ENCODE data around the gene ERAP2. TPM values are rescaled to one million over a fixed set of nuclear protein-coding genes. Genes with fewer than 3 reads are reported as not detected.

ERAP2 gene
- total RNA-seq, 2 experiments from 2014 or later, result 93.0 to 96.0 TPM

- H3K27me3 Mint-ChIP-seq (ENCODE audit: low read depth), result no peaks in the 10 kb centered on the region
- no peak for DNase-seq
- ChIA-PET POLR2A (interaction anchor here (1.3 kb wide), 1 partner anchor 12 kb away, joined by 4 read pairs; no protein-coding TSS in a partner anchor), CTCF (interaction anchor here (0.9 to 1.9 kb wide), 3 partner anchors 13 to 198 kb away, joined by 5 to 8 read pairs (median 5); partner anchors contain the start of gene LIX1)
- peaks cover 65% of the 10 kb centered on the region for H3K36me3 Mint-ChIP-seq (ENCODE audit: low read depth)
- no peak for ATAC-seq
- peaks cover 57% of the 10 kb centered on the region for H3K4me1 Mint-ChIP-seq (ENCODE audit: low read depth)
- H3K27ac Mint-ChIP-seq, result no peak overlapping the region
- H3K4me3 Mint-ChIP-seq, result no peak overlapping the region
- H3K9me3 Mint-ChIP-seq (ENCODE audit: insufficient read depth), result no peaks in the 10 kb centered on the region
These were observed 69.0 kb downstream of the ERAP2 start for GRCh38 chr5:96945144-96945897.

- Mint-ChIP-seq H3K27ac (no peak overlapping the region), H3K27me3 (ENCODE audit: low read depth) (no peaks in the 10 kb centered on the region), H3K4me3 (no peak overlapping the region), H3K36me3 (ENCODE audit: low read depth) (peaks cover 61% of the 10 kb centered on the region), H3K9me3 (ENCODE audit: insufficient read depth) (no peaks in the 10 kb centered on the region), H3K4me1 (ENCODE audit: low read depth) (peaks cover 53% of the 10 kb centered on the region)
- CTCF ChIA-PET, result interaction anchor here (1.2 to 1.9 kb wide), 2 partner anchors 12 to 196 kb away, joined by 5 to 8 read pairs; partner anchors contain the start of gene LIX1
- DNase-seq (no peak), ATAC-seq (no peak)
- POLR2A ChIA-PET, result no interaction called here
These were observed 70.1 kb downstream of the ERAP2 start for GRCh38 chr5:96946381-96946780.

GRCh38 chr5:96952118-96952750 is 75.9 kb downstream of the ERAP2 start:
- CTCF ChIA-PET, result no interaction called here
- H3K27me3 Mint-ChIP-seq (ENCODE audit: low read depth), result no peaks in the 10 kb centered on the region
- peaks cover 50% of the 10 kb centered on the region for H3K36me3 Mint-ChIP-seq (ENCODE audit: low read depth)
- ATAC-seq, result no peak
- H3K9me3 Mint-ChIP-seq (ENCODE audit: insufficient read depth), result no peaks in the 10 kb centered on the region
- POLR2A ChIA-PET, result no interaction called here
- H3K4me3 Mint-ChIP-seq, result no peak overlapping the region
- DNase-seq, result no peak
- H3K27ac Mint-ChIP-seq, result no peak overlapping the region
- H3K4me1 Mint-ChIP-seq (ENCODE audit: low read depth), result peaks cover 66% of the 10 kb centered on the region

GRCh38 chr5:96952974-96953730 is 76.9 kb downstream of the ERAP2 start:
- Mint-ChIP-seq H3K4me3 (no peak overlapping the region), H3K4me1 (ENCODE audit: low read depth) (peaks cover 73% of the 10 kb centered on the region), H3K36me3 (ENCODE audit: low read depth) (peaks cover 50% of the 10 kb centered on the region), H3K27me3 (ENCODE audit: low read depth) (no peaks in the 10 kb centered on the region), H3K27ac (peak overlapping the region; percentile 20), H3K9me3 (ENCODE audit: insufficient read depth) (no peaks in the 10 kb centered on the region)
- DNase-seq (no peak), ATAC-seq (no peak)
- ChIA-PET POLR2A (no interaction called here), CTCF (no interaction called here)

GRCh38 chr5:96957254-96958049 is 81.2 kb downstream of the ERAP2 start:
- no peaks in the 10 kb centered on the region for H3K9me3 Mint-ChIP-seq (ENCODE audit: insufficient read depth)
- DNase-seq, result no peak
- POLR2A ChIA-PET, result interaction anchor here (0.6 to 7.0 kb wide), 7 partner anchors 13 to 82 kb away, joined by 3 to 66 read pairs (median 4); partner anchors contain the start of genes ERAP2 and LNPEP

GRCh38 chr5:96958977-96959376 is 82.7 kb downstream of the ERAP2 start:
- Mint-ChIP-seq H3K27ac (peak overlapping the region; percentile 72), H3K27me3 (ENCODE audit: low read depth) (no peaks in the 10 kb centered on the region), H3K36me3 (ENCODE audit: low read depth) (peaks cover 50% of the 10 kb centered on the region), H3K9me3 (ENCODE audit: insufficient read depth) (no peaks in the 10 kb centered on the region), H3K4me1 (ENCODE audit: low read depth) (peaks cover 80% of the 10 kb centered on the region), H3K4me3 (peak overlapping the region; percentile 60)
- DNase-seq (no peak), ATAC-seq (no peak)
- ChIA-PET CTCF (interaction anchor here (1.3 to 3.4 kb wide), 5 partner anchors 13 to 184 kb away, joined by 4 to 17 read pairs (median 7); partner anchors contain the start of genes LIX1 and LNPEP), POLR2A (interaction anchor here (1.3 to 7.0 kb wide), 2 partner anchors 22 to 25 kb away, joined by 7 to 66 read pairs; partner anchors contain the start of gene LNPEP)

More at GRCh38 chr5:96957254-96958049, 81.2 kb downstream of the ERAP2 start:
- Mint-ChIP-seq H3K27ac (peak overlapping the region; percentile 81), H3K36me3 (ENCODE audit: low read depth) (peaks cover 36% of the 10 kb centered on the region), H3K27me3 (ENCODE audit: low read depth) (no peaks in the 10 kb centered on the region), H3K4me1 (ENCODE audit: low read depth) (peaks cover 81% of the 10 kb centered on the region), H3K4me3 (peak overlapping the region; percentile 60)
- peak; percentile 11 for ATAC-seq
- CTCF ChIA-PET, result interaction anchor here (1.0 to 3.4 kb wide), 8 partner anchors 9 to 88 kb away, joined by 3 to 17 read pairs (median 5); partner anchors contain the start of genes ERAP2 and LNPEP

- Mint-ChIP-seq H3K36me3 (ENCODE audit: low read depth) (peaks cover 52% of the 10 kb centered on the region), H3K9me3 (ENCODE audit: insufficient read depth) (no peaks in the 10 kb centered on the region), H3K27ac (peak overlapping the region; percentile 96), H3K27me3 (ENCODE audit: low read depth) (no peaks in the 10 kb centered on the region), H3K4me1 (ENCODE audit: low read depth) (peaks cover 83% of the 10 kb centered on the region), H3K4me3 (peak overlapping the region; percentile 69)
- DNase-seq (no peak), ATAC-seq (peak; percentile 60)
- CTCF ChIA-PET, result interaction anchor here (0.9 to 1.0 kb wide), 4 partner anchors 21 to 92 kb away, joined by 3 to 7 read pairs (median 4); no protein-coding TSS in a partner anchor
- POLR2A ChIA-PET, result interaction anchor here (0.6 to 7.0 kb wide), 5 partner anchors 19 to 153 kb away, joined by 3 to 66 read pairs (median 3); partner anchors contain the start of genes ERAP1 and LNPEP
These were observed 84.8 kb downstream of the ERAP2 start for GRCh38 chr5:96961053-96961452.

- Mint-ChIP-seq H3K36me3 (ENCODE audit: low read depth) (peaks cover 49% of the 10 kb centered on the region), H3K27ac (peak overlapping the region; percentile 96), H3K4me1 (ENCODE audit: low read depth) (peaks cover 73% of the 10 kb centered on the region), H3K27me3 (ENCODE audit: low read depth) (no peaks in the 10 kb centered on the region), H3K4me3 (peak overlapping the region; percentile 72), H3K9me3 (ENCODE audit: insufficient read depth) (no peaks in the 10 kb centered on the region)
- POLR2A ChIA-PET, result interaction anchor here (1.0 to 7.0 kb wide), 10 partner anchors 10 to 154 kb away, joined by 3 to 66 read pairs (median 4); partner anchors contain the start of genes ERAP1 and LNPEP
- DNase-seq (peak; percentile 37), ATAC-seq (peak; percentile 52)
- CTCF ChIA-PET, result interaction anchor here (0.7 to 2.2 kb wide), 11 partner anchors 11 to 201 kb away, joined by 3 to 10 read pairs (median 5); partner anchors contain the start of gene LNPEP
These were observed 86.3 kb downstream of the ERAP2 start for GRCh38 chr5:96962540-96962991.

GRCh38 chr5:96963267-96963666 is 87.0 kb downstream of the ERAP2 start:
- H3K27me3 Mint-ChIP-seq (ENCODE audit: low read depth), result no peaks in the 10 kb centered on the region
- ChIA-PET CTCF (interaction anchor here (0.9 to 2.2 kb wide), 9 partner anchors 10 to 201 kb away, joined by 3 to 10 read pairs (median 5); partner anchors contain the start of gene LNPEP), POLR2A (interaction anchor here (1.0 to 7.0 kb wide), 9 partner anchors 9 to 92 kb away, joined by 3 to 66 read pairs (median 4); partner anchors contain the start of gene LNPEP)
- ATAC-seq (peak; percentile 60), DNase-seq (peak; percentile 65)
- peaks cover 46% of the 10 kb centered on the region for H3K36me3 Mint-ChIP-seq (ENCODE audit: low read depth)
- H3K4me3 Mint-ChIP-seq, result peak overlapping the region; percentile 72
- no peaks in the 10 kb centered on the region for H3K9me3 Mint-ChIP-seq (ENCODE audit: insufficient read depth)
- H3K4me1 Mint-ChIP-seq (ENCODE audit: low read depth), result peaks cover 72% of the 10 kb centered on the region
- peak overlapping the region; percentile 96 for H3K27ac Mint-ChIP-seq

- Mint-ChIP-seq H3K9me3 (ENCODE audit: insufficient read depth) (no peaks in the 10 kb centered on the region), H3K4me1 (ENCODE audit: low read depth) (peaks cover 74% of the 10 kb centered on the region), H3K27ac (no peak overlapping the region), H3K36me3 (ENCODE audit: low read depth) (peaks cover 47% of the 10 kb centered on the region), H3K4me3 (no peak overlapping the region), H3K27me3 (ENCODE audit: low read depth) (no peaks in the 10 kb centered on the region)
- CTCF ChIA-PET, result interaction anchor here (0.9 to 1.3 kb wide), 2 partner anchors 30 to 196 kb away, joined by 3 to 4 read pairs; no protein-coding TSS in a partner anchor
- POLR2A ChIA-PET, result no interaction called here
- no peak for ATAC-seq
- no peak for DNase-seq
These were observed 90.5 kb downstream of the ERAP2 start for GRCh38 chr5:96966801-96967200.

Measured in activated CD8-positive, alpha-beta T cell treated with anti-CD3 and anti-CD28 coated beads, Interleukin-2, amount 10 ng/mL, durations not matched to agents 7 days and 5 days (primary cell).